Left renal pelvis (tissue), 4 donors: ENCODE data around the gene LYPD6B. TPM values are rescaled to one million over a fixed set of nuclear protein-coding genes. Genes with fewer than 3 reads are reported as not detected.

ENCODE experiments used
- DNase-seq, 4 donors: peaks; one replicate each; pipeline ENCODE4 v3.0.0-alpha.2; 2013; ENCODE audit warnings: low read depth in 4 of 4, low spot score in 3 of 4
- polyA plus RNA-seq, 4 donors: library from polyadenylated mRNA; unstranded; fragments of 120-200 nt; gene quantifications; one replicate each; pipeline ENCODE4 v1.2.1, GENCODE V29; 2013; ENCODE audit not compliant: insufficient read length in 4 of 4

LYPD6B gene, protein sequence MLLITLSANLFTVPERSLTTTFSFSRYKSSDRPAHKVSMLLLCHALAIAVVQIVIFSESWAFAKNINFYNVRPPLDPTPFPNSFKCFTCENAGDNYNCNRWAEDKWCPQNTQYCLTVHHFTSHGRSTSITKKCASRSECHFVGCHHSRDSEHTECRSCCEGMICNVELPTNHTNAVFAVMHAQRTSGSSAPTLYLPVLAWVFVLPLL
- polyA plus RNA-seq: 10 to 100 TPM in 3 of 4 donors, under 1 TPM in 1; 0.52 to 35.7 (median 31.3) TPM

DNA sequence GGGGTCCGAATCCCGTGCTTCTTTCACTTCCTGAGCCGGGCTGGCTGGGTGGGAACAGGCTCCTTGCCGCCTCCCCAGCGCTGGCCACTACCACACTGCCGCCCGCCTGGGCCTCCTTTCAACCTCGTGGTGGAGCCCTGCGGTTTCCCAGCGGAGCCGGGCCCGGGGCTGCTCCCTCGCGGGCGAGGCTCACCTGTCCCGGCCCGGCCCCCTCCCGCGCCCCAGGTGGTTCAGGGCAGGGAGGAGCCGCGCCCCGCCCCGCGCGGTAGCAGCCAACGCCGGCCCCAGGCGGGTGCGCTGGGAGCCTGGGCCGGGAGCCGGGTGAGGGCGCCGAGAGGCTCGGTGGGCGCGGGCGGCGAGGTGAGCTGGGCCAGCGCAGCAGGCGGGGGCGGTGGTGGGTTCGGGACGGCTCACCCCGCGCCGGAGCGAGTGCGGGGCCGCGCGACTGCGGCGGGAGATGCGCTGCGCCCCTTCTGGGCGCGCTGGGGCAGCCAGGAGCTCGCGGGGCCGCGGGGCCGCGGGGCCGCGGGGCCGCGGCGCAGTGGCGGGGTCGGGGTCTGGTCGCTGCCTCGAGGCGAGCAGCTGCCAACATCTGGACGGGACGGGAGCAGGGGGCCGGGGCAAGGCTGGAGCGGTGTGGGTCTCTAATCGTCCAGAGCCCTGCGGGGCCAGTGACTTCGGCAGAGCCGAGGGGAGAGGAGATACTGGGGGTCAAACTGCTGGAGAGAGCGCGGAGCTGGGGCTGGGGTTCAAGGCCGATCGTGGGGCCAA lies at the start of gene LYPD6B:
Gene LYPD6B (plus strand): TSS at position 258 of the 771 bp plus-strand sequence. CDS start 92,250 bp downstream, outside the sequence.
- DNase-seq: no peak

DNA sequence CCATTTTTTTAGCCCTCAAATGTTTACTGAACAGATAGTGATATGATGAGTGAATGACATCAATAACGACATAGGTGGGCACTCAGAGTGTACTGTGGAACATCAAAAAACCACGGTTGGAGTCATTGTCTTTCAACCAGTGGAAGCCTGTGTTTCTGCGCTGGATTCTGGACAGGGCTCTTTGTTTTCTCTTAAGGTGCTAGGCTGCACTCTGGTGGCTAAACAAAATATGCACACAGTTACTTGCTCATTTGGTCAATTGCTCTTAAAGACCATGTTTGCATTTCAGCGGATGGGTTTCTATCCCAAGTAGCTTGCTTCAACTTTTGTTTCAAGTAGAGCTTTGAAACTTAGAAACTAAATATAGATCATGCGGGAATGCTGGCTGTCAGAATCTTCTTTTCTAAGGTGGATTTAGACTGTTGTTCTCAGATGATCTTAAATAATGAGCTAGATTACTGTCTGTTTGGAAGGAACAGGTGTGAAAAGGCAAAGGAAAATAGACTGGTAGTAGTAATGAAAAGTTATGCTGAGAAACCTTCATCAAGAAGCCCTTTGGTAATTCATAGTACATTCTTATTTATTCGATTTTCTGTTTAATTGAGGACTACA lies 48.5 kb upstream of the LYPD6B start:
- DNase-seq: peak; percentile 51 to 68 (median 61)

DNA sequence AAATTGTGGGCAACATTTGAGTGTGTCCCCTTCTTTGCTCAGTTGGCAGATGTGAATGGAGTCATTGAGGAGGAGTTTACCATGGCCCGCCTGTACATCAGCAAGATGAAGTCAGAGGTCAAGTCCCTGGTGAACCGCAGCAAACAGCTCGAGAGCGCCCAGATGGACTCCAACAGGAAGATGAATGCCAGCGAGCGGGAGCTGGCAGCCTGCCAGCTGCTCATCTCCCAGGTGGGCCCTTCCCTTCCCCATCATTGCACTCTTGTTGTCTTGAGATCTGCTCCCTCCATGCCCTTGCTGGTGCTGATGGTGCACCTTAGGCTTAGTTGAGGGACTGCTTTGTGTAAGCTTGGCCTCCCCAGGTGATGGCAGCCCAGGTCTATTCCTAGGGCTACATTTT lies 47.5 kb upstream of the LYPD6B start:
- DNase-seq: no peak

DNA sequence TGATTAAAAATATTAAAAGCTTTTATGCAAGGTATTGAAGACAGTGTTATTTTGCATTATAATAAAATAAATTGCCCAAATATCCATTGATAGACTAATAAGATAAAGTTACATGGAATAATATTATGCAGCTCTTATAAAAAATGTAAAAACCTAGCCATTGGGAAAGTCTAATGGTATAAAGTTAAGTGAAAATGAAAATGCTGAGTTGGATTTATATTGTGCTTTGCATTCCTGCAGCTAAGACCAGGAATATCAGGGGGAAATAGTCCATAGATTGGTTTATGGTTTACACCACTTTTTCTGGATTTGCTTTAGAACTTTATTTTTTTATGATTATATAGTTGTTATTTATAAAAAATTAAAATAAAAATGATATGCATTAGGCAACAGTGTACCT lies 46.1 kb upstream of the LYPD6B start:
- DNase-seq: no peak

DNA sequence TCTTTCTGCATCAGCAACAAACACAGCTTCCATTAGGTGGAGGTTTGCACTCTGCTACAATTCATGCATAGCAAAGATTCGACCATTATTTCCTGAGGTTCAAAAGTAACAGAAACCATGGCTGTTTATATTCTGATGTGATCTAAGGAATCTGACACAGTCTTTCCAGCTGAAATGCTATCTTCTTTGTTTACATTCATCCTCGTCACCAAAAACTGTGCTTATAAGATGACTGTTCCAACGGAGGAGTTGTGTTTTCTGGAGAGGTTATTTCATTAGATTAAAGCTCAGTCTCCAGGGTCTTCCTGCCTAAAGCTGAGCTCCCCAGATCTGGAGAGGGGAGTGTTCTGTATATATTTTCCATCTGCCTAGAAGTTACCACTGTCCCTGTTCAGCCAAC lies 45.1 kb upstream of the LYPD6B start:
- no peak for DNase-seq

DNA sequence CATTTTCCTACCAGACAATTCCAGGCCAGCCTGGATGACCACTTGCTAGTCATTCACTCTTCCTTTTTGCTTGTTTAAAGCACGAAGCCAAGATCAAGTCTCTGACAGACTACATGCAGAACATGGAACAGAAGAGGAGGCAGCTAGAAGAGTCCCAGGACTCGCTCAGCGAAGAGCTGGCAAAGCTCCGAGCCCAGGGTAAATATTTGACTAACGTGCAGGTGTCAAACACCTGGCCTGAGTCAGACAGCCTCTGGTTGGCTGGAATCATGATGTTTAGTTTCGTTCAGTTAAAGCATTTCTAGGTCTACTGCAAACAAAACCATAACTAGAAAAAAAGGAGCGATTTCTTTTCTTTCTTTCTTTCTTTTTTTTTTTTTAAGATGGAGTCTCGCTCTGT lies 44.2 kb upstream of the LYPD6B start:
- no peak for DNase-seq

DNA sequence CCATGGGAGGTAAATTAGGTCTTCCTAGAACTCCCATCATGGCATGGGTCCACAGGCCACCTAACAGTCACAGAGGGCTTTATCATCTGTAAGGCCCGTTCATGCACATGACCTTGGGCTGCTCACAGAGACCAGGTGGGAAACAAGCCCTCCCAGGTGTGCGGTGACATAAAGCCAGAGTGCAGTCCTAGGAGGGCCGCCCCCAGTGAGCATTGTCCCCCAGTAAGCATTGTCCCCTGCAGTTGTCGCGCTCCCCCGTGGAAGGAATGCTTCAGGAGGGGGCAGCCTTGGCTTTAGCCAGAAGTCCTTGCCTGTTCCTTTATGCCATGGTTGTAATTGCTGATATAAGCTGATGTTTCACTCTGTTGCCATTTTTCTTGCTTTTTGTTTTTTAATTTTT lies 41.7 kb upstream of the LYPD6B start:
- DNase-seq: no peak

DNA sequence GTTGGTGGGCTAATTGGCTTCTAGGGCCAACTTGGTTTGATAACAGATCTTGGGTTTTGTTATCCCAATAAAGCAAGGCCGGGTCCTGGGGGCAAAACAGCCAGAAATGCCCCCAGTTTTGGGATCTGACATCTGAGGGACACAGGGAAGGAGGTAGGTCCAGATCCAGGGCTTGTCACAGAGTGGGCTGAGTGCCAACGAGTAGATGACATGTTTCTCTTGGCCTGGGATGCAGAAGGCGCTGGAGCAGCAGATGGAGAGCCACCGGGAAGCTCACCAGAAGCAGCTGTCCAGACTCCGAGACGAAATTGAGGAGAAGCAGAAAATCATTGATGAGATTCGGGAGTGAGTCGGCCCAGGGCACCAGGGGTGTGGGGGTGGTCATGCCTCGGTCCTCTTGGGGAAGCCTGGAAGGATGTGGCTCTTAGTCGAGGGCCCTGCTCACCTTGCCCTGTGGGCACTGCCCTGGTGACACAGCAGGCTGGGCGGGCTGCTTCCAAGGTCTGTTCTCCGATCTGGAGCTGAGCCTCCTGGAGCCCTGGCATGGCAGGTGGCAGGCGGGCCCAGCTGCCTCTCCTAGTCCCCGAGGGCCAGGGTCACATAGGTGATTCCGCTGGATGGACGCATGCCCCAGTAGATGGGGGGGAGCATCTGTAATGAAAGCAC lies 40.2 kb upstream of the LYPD6B start:
- DNase-seq: no peak

DNA sequence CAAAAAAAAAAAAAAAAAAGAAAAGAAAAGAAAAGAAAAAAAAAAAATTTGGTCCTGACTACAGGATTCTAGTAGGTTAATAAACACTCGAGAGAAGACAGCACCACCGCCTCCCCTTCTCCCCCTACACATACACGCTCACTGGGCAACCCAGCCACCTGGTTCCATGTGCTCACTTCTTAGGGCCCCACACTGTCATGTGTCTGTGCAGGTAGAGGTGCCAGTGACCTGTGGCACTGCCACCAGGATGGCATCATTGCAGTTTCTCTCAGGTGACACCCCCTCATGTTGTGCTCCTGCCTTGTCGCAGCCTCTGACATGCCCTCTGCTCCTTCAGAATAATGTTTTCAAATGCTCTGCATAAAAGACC lies 39.7 kb upstream of the LYPD6B start:
- DNase-seq: no peak

DNA sequence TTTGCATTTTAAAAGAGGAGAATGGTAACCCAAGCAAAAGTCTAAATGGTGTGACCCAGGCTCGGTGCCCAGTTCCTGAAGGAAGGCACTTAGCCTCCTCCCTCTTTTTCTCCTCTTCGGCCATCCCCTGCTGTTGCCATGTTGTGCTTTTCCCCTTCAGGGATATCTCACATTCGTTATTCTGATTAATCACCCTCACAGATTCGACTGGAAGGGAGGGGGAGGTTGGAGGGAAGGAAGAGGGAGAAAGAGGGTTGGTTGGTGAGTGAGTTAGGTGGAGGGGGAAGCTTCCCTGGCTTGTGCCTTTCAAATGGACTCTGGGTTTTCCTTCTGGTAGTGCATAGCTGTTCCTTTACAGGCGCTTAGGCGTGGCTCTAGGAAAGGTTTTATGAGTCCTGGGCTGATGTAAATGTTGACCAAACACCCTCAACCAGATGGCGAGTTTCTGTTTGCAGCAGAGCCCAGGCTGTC lies 39.0 kb upstream of the LYPD6B start:
- no peak for DNase-seq

DNA sequence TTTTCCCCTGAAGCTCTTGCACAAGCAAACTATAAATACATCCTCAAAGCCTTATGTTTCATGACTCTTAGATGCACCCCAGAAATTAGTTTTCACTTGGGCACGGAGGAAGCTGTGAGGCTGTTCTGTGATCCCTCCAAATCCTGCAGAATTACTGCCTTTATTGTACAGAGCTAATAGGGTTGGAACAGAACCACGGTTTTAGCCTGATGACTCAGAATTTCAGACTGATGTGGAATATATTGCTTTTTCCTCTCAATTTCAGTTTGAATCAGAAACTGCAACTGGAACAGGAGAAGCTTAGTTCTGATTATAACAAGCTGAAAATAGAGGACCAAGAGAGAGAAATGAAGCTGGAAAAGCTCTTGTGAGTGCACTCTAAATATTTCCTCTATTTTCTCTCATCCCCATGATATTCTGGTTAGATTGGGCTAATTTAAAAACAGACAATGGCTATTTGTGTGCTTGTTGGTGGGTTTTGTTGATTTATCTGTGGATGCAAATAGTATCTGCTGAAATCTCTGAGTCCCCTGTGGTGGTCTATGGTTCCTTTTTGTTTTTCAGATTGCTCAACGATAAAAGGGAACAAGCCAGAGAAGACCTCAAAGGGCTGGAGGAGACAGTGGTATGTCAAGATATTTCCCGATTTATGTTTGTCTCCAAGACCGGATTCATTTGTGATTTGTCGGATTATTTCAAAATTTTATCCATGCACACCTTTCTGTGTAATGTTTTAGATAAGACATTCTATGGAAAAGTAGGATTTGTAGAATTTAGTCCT lies 38.2 kb upstream of the LYPD6B start:
- DNase-seq: no peak

DNA sequence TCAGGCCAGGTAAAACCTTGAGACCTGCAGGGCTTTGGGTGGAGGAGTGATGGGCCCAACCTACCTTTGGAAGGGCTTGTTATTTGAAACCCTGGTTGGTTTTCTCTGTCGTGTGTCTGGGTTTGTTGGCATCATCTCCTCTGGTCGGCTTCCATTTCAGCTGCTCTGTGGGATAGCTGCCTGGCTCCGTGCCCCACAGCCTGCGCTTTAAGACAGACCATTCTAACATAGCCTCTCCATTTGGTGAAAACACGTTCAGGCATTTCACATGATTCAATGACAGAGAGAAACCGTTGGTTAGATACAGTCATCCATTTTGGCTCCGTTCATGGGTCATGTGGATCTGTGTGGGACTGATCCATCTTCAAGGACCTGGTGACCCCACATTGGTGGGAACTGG lies 37.0 kb upstream of the LYPD6B start:
- no peak for DNase-seq

DNA sequence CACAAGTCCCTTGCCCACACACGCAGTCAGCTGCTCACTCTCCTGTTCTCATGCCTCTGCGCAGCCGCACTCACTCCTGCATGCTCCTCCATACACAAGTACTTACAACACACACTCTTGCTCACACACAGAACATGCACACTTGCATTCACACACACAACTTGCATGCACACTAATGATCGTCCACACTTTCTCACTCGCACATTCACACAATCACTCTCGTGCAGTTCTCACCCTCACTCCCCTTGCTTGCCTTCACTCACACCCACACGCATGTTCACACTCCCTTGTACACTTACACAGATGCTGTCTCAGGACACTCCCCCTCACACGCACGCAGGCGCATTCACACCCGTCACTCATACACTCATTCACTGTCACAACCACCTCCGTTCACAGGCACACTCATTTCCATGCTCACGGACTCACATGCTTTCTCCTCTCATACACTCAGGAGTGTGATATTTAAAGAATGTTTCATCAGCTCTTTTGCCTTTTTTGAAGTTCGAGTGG lies 36.1 kb upstream of the LYPD6B start:
- no peak for DNase-seq

DNA sequence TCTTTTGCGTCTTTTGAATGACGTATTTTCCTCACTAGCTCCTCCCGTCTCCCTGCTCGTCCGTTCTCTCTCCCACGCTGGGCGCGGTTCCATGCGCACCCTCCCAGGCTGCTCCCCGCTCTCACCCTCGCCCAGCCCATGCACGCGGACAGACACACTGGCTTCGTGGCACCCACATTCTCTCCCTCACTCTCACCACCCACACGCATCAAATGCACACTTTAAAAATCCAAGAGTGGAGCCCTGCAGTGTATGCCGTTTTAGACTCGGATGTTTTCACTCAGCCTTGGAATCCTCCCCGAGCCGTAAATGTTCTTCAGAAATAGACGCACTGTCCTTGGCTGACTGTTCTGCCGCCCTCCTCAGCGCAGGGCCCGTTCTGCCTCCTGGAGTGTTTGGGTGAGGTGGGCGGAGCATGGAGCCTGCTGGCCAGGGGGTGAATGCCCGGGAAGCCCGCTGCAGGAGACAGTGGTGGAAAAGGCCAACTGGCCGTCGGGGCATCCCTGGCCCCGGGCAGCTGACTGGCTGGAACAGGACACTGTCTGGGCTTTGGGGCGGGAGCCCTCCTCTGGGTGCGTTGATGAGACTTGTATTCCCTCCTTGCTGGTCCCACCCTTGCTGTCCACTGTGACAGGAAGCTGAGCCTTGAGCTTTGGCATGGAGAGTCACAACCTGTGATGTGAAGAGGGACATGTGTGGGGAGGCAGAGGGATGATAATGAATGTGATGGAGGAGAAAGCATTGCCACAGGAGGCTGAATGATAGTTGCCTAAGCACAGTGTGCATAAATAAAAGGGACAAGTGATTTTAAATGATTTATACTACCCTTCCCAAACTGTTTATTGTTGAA lies 35.4 kb upstream of the LYPD6B start:
- no peak for DNase-seq

DNA sequence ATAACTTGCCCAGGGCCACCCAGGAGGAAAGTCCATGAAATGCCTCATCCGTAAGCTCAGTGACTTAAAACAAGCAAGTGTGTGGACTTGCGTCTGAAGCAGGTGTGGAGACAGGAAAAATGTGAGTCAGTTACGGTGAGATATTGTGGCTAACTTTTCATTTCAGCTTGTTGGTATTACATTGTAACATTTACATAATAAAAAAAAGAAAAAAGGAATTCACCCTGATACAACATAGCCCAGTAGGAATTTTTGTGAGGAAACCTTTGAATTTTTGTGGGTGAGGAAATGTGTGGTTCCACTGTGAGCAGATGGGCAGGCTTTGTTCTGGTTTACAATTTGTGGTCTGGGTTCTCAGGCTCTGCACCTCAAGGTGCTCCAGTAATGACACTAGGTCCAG lies 33.7 kb upstream of the LYPD6B start:
- no peak for DNase-seq

DNA sequence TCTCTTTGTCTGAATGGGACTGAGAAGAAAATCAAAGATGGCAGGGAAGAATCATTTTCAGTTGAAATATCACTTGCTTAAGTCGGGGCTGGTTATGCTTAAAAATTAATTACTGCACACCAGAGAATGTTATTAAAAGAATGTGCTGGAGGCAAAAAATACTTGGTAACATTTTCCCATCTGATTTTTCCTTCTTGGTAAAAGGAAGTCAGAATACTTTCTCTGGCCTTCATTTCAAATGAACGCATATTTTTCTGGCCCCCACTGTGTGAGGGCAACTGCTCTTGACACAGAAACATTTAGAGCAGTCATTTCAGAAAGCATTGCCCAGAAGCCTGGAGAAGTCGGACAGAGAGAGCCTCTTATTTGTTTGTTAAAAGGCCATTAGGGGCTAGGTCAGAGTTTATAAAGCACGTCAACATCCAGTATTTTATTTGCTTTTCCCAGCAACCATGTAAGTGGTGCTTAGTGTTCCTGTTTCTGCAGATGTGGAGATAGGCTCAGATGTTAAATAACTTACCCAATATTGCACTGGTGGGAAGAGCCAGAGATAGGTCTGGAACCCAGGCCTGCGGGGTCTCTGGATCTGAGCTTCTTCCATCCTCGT lies 32.9 kb upstream of the LYPD6B start:
- no peak for DNase-seq

DNA sequence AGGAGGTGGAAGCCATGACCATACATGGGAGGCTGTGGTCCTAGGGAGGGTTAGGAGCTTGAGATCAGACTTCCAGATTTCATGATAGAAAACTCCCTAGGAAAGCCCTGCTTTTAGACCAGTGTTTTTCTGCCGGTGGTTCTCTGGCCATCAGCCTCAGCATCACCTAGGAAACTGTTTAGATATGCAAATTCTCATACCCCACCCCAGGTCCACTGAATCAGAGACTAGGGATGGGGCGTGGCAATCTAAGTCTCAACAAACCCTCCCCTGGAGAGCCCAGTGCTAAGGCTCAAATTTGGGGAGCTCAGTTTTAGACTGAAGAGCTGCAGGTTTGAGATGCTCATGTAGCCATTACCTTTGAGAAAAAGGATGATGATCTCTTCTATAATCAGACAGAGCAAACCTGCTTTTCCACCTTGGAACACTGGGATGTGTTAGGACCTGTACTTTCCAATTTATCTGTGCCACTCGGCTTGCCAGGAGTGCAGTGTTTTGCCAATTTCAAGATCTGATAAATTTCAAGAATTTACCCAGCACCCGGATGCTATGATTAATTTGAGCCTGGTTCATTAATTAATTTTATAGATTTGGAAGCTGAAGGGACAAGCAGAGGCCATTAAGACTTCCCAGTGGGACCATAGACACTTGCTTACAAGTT lies 31.5 kb upstream of the LYPD6B start:
- no peak for DNase-seq

DNA sequence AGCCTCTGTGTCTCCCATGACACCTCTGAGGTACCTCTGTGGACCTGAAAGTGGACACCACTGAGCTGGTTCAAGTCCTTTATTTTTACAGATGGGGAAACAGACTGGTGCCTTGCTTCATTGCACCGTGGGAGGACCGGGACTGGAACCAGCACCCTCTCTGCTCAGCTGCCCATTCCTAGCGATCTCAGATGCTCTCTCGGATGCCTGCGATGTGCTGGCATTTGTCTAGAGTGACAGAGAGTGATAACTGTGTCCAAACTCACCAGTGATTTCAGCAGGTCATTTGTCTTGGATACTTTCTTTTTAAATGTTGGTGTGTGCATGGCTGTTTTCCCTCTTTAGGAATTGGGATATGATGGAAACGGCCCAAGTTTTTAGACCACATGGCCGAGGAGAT lies 30.1 kb upstream of the LYPD6B start:
- DNase-seq: no peak
